ENCODE data around the gene ST6GALNAC3. TPM values are rescaled to one million over a fixed set of nuclear protein-coding genes. Genes with fewer than 3 reads are reported as not detected.

The ST6GALNAC3 gene
- total and polyA plus RNA-seq, 11 donors, result 2.5 to 7.7 (median 4.4) TPM

GRCh38 chr1:76622774-76623528, 548.4 kb downstream of the ST6GALNAC3 start:
- Histone ChIP-seq H3K4me1 (no peaks in the 10 kb centered on the region), H3K27ac (no peak overlapping the region), H3K27me3 (no peaks in the 10 kb centered on the region), H3K36me3 (no peaks in the 10 kb centered on the region), H3K4me3 (no peak overlapping the region), H3K9me3 (no peaks in the 10 kb centered on the region)
- 47 to 53% (median 50%) methylated on average over 7 of the region's 7 CpGs for WGBS, 4 donors
- ATAC-seq (no peak), DNase-seq (no peak)
- intact Hi-C loops (cut with DNase I), result no loop called here
- TF ChIP-seq CTCF (IDR thresholded peaks at IDR 0.05) (no peak), POLR2A (IDR thresholded peaks at IDR 0.05) (no peak)

GRCh38 chr1:76625886-76626678, 551.5 kb downstream of the ST6GALNAC3 start:
- H3K36me3 ChIP-seq, result peaks cover 0 to 4% (median 0%) of the 10 kb centered on the region in 9 donors
- no peaks in the 10 kb centered on the region for H3K27me3 ChIP-seq
- no peak for DNase-seq
- no peaks in the 10 kb centered on the region for H3K9me3 ChIP-seq
- H3K27ac ChIP-seq, result no peak overlapping the region
- no peak overlapping the region for H3K4me3 ChIP-seq
- no peak for ATAC-seq
- WGBS, 4 donors, result 75 to 94% (median 85%) methylated on average over 2 of the region's 2 CpGs
- H3K4me1 ChIP-seq, result no peaks in the 10 kb centered on the region
- intact Hi-C loops (cut with DNase I), result no loop called here
- TF ChIP-seq CTCF (IDR thresholded peaks at IDR 0.05) (no peak), POLR2A (IDR thresholded peaks at IDR 0.05) (no peak)

GRCh38 chr1:76627498-76627897, 553.0 kb downstream of the ST6GALNAC3 start:
- DNase-seq (no peak), ATAC-seq (no peak)
- Histone ChIP-seq H3K4me3 (no peak overlapping the region), H3K4me1 (no peaks in the 10 kb centered on the region), H3K36me3 (peaks cover 0 to 4% (median 0%) of the 10 kb centered on the region in 9 donors), H3K27ac (no peak overlapping the region), H3K27me3 (no peaks in the 10 kb centered on the region), H3K9me3 (no peaks in the 10 kb centered on the region)
- WGBS, 4 donors, result 94 to 95% (median 95%) methylated on average over 5 of the region's 5 CpGs
- TF ChIP-seq POLR2A (IDR thresholded peaks at IDR 0.05), result no peak
- intact Hi-C loops (cut with DNase I), result no loop called here

GRCh38 chr1:76627901-76628300, 553.4 kb downstream of the ST6GALNAC3 start:
- H3K27ac ChIP-seq, result no peak overlapping the region
- ATAC-seq (no peak), DNase-seq (no peak)
- no peak for TF ChIP-seq CTCF (IDR thresholded peaks at IDR 0.05)
- no peaks in the 10 kb centered on the region for H3K27me3 ChIP-seq
- no peaks in the 10 kb centered on the region for H3K4me1 ChIP-seq
- no peak overlapping the region for H3K4me3 ChIP-seq
- peaks cover 0 to 4% (median 0%) of the 10 kb centered on the region in 9 donors for H3K36me3 ChIP-seq
- no peaks in the 10 kb centered on the region for H3K9me3 ChIP-seq
- intact Hi-C loops (cut with DNase I), result no loop called here

Measured in heart left ventricle (tissue), 16 donors.